Measurements from ENCODE around the gene SCART1. TPM values are rescaled to one million over a fixed set of nuclear protein-coding genes. Genes with fewer than 3 reads are reported as not detected.

SCART1 gene
- total and polyA plus RNA-seq, 9 donors: 0.53 to 1.9 (median 1.4) TPM

DNA sequence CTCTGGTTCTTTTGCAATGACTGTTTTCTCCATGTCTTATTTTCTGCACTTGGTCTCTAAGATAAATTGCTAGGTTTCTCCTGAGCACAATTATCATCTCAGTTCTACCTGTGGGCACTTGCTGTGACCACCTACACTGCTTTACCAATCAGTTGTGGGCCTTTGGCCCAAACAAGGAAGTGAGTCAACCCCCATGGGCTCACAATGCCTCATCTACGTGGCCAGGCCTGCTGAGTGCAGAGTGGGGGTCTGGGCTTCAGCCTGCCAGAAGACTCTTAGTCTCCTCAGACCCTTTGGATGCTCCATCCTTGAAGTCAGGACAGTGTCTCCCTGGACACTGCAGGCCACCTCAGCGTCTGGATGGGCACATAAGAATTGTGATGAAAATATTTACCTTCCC is 20.3 kb downstream of the SCART1 start:
- Histone ChIP-seq H3K27me3 (ENCODE audit: control insufficient read depth, insufficient read depth, low read length) (no peaks in the 10 kb centered on the region), H3K9me3 (replicated peaks; ENCODE audit: control insufficient read depth, low read depth, low read length) (no peaks in the 10 kb centered on the region), H3K4me3 (ENCODE audit: low read length) (no peak overlapping the region), H3K27ac (ENCODE audit: low read length) (no peak overlapping the region), H3K4me1 (ENCODE audit: control insufficient read depth, insufficient read depth, low read length) (no peaks in the 10 kb centered on the region), H3K36me3 (ENCODE audit: control insufficient read depth, insufficient read depth, low read length) (no peaks in the 10 kb centered on the region)
- no peak for DNase-seq
- 100% methylated on average over 1 of the region's 2 CpGs for WGBS (ENCODE audit: insufficient coverage)

GRCh38 chr10:133474665-133475424 is 21.1 kb downstream of the SCART1 start:
- Histone ChIP-seq H3K9me3 (replicated peaks; ENCODE audit: control insufficient read depth, low read depth, low read length) (no peaks in the 10 kb centered on the region), H3K36me3 (ENCODE audit: control insufficient read depth, insufficient read depth, low read length) (no peaks in the 10 kb centered on the region), H3K4me1 (ENCODE audit: control insufficient read depth, insufficient read depth, low read length) (no peaks in the 10 kb centered on the region), H3K27ac (ENCODE audit: low read length) (no peak overlapping the region), H3K27me3 (ENCODE audit: control insufficient read depth, insufficient read depth, low read length) (no peaks in the 10 kb centered on the region), H3K4me3 (ENCODE audit: low read length) (no peak overlapping the region)
- 74% methylated on average over 10 of the region's 12 CpGs for WGBS (ENCODE audit: insufficient coverage)
- DNase-seq: no peak

DNA sequence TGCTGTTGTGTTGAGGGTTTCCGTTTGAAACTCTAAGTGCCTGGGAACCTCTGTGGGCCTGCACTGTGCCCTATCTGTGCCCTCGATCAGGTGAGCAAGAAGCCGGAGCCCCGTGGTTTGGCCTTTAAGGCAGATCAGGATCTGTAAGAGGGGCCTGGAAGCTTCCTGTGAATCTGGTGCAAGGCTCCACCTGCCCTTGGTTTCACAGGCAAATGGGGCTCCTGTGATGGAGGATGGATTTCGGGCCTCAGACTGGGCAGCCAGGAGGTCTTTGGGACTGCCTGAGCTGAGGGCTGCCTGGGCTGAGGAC is 21.6 kb downstream of the SCART1 start:
- no peaks in the 10 kb centered on the region for H3K36me3 ChIP-seq (ENCODE audit: control insufficient read depth, insufficient read depth, low read length)
- no peak overlapping the region for H3K27ac ChIP-seq (ENCODE audit: low read length)
- no peaks in the 10 kb centered on the region for H3K9me3 ChIP-seq (replicated peaks; ENCODE audit: control insufficient read depth, low read depth, low read length)
- H3K27me3 ChIP-seq (ENCODE audit: control insufficient read depth, insufficient read depth, low read length): no peaks in the 10 kb centered on the region
- H3K4me3 ChIP-seq (ENCODE audit: low read length): no peak overlapping the region
- WGBS (ENCODE audit: insufficient coverage): 78% methylated on average over 5 of the region's 5 CpGs
- no peaks in the 10 kb centered on the region for H3K4me1 ChIP-seq (ENCODE audit: control insufficient read depth, insufficient read depth, low read length)
- no peak for DNase-seq

- no peaks in the 10 kb centered on the region for H3K9me3 ChIP-seq (replicated peaks; ENCODE audit: control insufficient read depth, low read depth, low read length)
- no peak overlapping the region for H3K4me3 ChIP-seq (ENCODE audit: low read length)
- no peaks in the 10 kb centered on the region for H3K36me3 ChIP-seq (ENCODE audit: control insufficient read depth, insufficient read depth, low read length)
- no peaks in the 10 kb centered on the region for H3K4me1 ChIP-seq (ENCODE audit: control insufficient read depth, insufficient read depth, low read length)
- H3K27me3 ChIP-seq (ENCODE audit: control insufficient read depth, insufficient read depth, low read length): no peaks in the 10 kb centered on the region
- H3K27ac ChIP-seq (ENCODE audit: low read length): no peak overlapping the region
- WGBS (ENCODE audit: insufficient coverage): 71% methylated on average over 7 of the region's 11 CpGs
- DNase-seq: no peak
Measured at GRCh38 chr10:133475821-133476640, 22.3 kb downstream of the SCART1 start.

DNA sequence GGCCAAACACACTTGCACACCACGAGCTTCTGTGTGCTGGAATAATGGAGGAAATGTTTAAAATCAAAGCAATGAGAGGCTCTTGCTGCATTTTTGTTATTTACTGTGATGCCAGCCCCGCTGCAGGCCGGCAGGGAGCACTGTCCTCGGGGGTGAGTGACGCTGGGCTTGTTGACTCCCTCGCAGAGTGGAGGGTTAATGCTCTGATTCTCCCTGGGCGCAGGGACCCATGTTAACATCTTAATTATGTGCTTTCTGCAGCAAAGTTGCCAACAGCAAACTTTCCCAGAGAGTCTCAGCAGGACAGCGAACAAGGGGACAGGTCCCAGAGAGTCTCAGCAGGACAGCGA is 22.9 kb downstream of the SCART1 start:
- WGBS (ENCODE audit: insufficient coverage): 85% methylated on average over 7 of the region's 9 CpGs
- H3K27me3 ChIP-seq (ENCODE audit: control insufficient read depth, insufficient read depth, low read length): no peaks in the 10 kb centered on the region
- no peaks in the 10 kb centered on the region for H3K4me1 ChIP-seq (ENCODE audit: control insufficient read depth, insufficient read depth, low read length)
- no peak overlapping the region for H3K4me3 ChIP-seq (ENCODE audit: low read length)
- no peak for DNase-seq
- H3K27ac ChIP-seq (ENCODE audit: low read length): no peak overlapping the region
- no peaks in the 10 kb centered on the region for H3K9me3 ChIP-seq (replicated peaks; ENCODE audit: control insufficient read depth, low read depth, low read length)
- no peaks in the 10 kb centered on the region for H3K36me3 ChIP-seq (ENCODE audit: control insufficient read depth, insufficient read depth, low read length)

DNA sequence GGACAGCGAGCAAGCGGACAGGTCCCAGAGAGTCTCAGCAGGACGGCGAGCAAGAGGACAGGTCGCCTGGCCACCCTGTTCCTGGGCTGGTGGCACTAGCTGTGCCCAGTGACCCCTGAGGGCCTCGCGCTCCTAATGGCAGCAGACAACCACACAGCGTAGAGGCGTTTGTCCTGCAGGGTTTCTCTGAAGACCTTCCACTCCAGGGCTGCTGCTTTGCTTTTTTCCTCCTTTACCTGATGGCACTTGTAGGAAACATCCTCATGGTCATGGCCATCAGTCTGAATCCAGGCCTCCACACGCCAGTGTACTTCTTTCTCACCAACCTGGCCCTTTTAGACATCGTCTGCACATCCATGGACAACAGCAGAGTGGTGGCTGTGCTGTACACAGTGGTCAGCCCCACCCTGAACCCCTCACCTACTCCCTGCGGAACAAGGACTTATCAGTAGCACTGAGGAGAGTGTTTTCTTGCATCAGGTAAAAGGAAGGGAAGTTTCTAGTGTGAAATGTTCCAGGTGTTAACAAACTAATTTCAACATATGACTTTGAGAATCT is 27.4 kb downstream of the SCART1 start:
- no peaks in the 10 kb centered on the region for H3K9me3 ChIP-seq (replicated peaks; ENCODE audit: control insufficient read depth, low read depth, low read length)
- no peak for DNase-seq
- no peak overlapping the region for H3K27ac ChIP-seq (ENCODE audit: low read length)
- no peaks in the 10 kb centered on the region for H3K27me3 ChIP-seq (ENCODE audit: control insufficient read depth, insufficient read depth, low read length)
- H3K4me3 ChIP-seq (ENCODE audit: low read length): no peak overlapping the region
- 86% methylated on average over 7 of the region's 12 CpGs for whole genome bisulfite sequencing (ENCODE audit: insufficient coverage)
- H3K36me3 ChIP-seq (ENCODE audit: control insufficient read depth, insufficient read depth, low read length): no peaks in the 10 kb centered on the region
- H3K4me1 ChIP-seq (ENCODE audit: control insufficient read depth, insufficient read depth, low read length): no peaks in the 10 kb centered on the region

DNA sequence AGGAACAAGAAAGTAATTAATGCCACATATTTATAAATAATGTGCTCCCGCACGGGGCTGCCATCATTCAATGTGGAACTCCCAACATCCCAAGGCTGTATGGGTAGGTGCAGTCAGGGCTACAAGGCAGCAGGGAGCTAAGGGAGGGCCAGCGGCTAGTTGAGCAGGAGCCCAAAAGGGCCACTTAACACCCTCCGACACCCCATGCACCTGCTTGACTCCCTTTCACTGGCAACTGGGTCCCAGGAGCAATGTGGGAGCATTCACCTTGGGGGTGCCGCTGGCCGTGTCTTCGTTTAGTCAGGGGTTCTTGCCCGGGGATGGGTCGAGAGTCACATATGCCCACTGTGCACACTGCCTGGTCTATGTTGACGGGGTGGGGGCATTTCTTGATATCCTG is 27.9 kb downstream of the SCART1 start:
- DNase-seq: no peak
- Histone ChIP-seq H3K4me3 (ENCODE audit: low read length) (no peak overlapping the region), H3K27ac (ENCODE audit: low read length) (no peak overlapping the region), H3K9me3 (replicated peaks; ENCODE audit: control insufficient read depth, low read depth, low read length) (no peaks in the 10 kb centered on the region), H3K4me1 (ENCODE audit: control insufficient read depth, insufficient read depth, low read length) (no peaks in the 10 kb centered on the region), H3K27me3 (ENCODE audit: control insufficient read depth, insufficient read depth, low read length) (no peaks in the 10 kb centered on the region), H3K36me3 (ENCODE audit: control insufficient read depth, insufficient read depth, low read length) (no peaks in the 10 kb centered on the region)
- 80% methylated on average over 5 of the region's 10 CpGs for WGBS (ENCODE audit: insufficient coverage)

DNA sequence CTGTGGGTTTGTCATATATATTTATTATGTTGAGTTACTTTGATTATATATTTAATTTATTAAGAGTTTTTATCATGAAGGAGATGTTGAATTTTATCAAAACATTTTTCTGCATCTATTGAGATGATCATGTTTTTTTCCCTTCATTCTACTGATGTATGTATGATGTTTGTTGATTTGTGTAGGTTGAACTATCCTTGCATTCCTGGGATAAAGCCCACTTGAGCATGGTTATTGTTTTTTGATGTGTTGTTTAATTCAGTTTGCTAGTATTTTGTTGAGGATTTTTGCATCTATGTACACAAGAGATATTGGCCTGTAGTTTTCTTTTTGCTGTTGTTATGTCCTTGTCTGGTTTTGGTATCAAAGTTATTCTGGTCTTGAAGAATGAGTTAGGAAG is 31.1 kb downstream of the SCART1 start:
- H3K36me3 ChIP-seq (ENCODE audit: control insufficient read depth, insufficient read depth, low read length): no peaks in the 10 kb centered on the region
- no peaks in the 10 kb centered on the region for H3K27me3 ChIP-seq (ENCODE audit: control insufficient read depth, insufficient read depth, low read length)
- peaks cover 5% of the 10 kb centered on the region for H3K9me3 ChIP-seq (replicated peaks; ENCODE audit: control insufficient read depth, low read depth, low read length)
- no peak for DNase-seq
- H3K27ac ChIP-seq (ENCODE audit: low read length): no peak overlapping the region
- no peaks in the 10 kb centered on the region for H3K4me1 ChIP-seq (ENCODE audit: control insufficient read depth, insufficient read depth, low read length)
- no peak overlapping the region for H3K4me3 ChIP-seq (ENCODE audit: low read length)

GRCh38 chr10:133487085-133487484 is 33.3 kb downstream of the SCART1 start:
- no peaks in the 10 kb centered on the region for H3K36me3 ChIP-seq (ENCODE audit: control insufficient read depth, insufficient read depth, low read length)
- H3K4me3 ChIP-seq (ENCODE audit: low read length): no peak overlapping the region
- DNase-seq: no peak
- H3K9me3 ChIP-seq (replicated peaks; ENCODE audit: control insufficient read depth, low read depth, low read length): peaks cover 5% of the 10 kb centered on the region
- H3K27ac ChIP-seq (ENCODE audit: low read length): no peak overlapping the region
- no peaks in the 10 kb centered on the region for H3K27me3 ChIP-seq (ENCODE audit: control insufficient read depth, insufficient read depth, low read length)
- H3K4me1 ChIP-seq (ENCODE audit: control insufficient read depth, insufficient read depth, low read length): no peaks in the 10 kb centered on the region

GRCh38 chr10:133488354-133488753 is 34.6 kb downstream of the SCART1 start:
- DNase-seq: no peak
- Histone ChIP-seq H3K4me1 (ENCODE audit: control insufficient read depth, insufficient read depth, low read length) (no peaks in the 10 kb centered on the region), H3K36me3 (ENCODE audit: control insufficient read depth, insufficient read depth, low read length) (no peaks in the 10 kb centered on the region), H3K27ac (ENCODE audit: low read length) (no peak overlapping the region), H3K4me3 (ENCODE audit: low read length) (no peak overlapping the region), H3K27me3 (ENCODE audit: control insufficient read depth, insufficient read depth, low read length) (no peaks in the 10 kb centered on the region), H3K9me3 (replicated peaks; ENCODE audit: control insufficient read depth, low read depth, low read length) (peaks cover 5% of the 10 kb centered on the region)

Data from muscle of leg (tissue), 11 donors.